Stimulated activated CD4-positive, alpha-beta T cell treated with anti-CD3 and anti-CD28 coated beads, Interleukin-15, amount 100 ng/mL, for 48 hours (primary cell): ENCODE measurements around the gene ZNF777.
"Not testable (repeated sequence)": the region's sequence is repeated elsewhere in the genome, so short reads cannot be mapped to it uniquely, and the experiment has no call there.

Source experiments
- DNase-seq, 2 donors: peaks; one replicate each; pipeline ENCODE4 v3.0.0-alpha.2; 2020; ENCODE audit warnings: low read depth in 2 of 2

The ZNF777 gene

DNA sequence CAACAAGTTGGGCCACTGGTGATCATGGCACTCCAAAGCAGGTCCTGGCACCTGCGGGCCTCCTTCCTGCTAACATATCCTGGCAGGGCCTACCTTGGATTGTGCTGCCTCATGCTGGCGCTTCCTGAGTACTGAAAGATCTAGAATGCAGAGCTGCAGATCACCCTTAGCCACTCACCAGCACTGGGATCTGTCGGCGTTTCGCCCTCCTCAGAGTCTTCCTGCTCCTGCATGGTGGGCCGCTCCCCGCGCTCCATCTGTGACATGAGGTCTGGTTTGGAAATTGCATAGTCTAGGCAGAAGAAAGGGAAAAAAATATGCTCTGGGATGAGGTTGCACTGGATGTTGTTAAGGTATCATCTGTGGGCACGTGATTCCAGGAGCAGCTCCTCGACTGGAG, 10.0 kb downstream of the ZNF777 start:
- no peak for DNase-seq

DNA sequence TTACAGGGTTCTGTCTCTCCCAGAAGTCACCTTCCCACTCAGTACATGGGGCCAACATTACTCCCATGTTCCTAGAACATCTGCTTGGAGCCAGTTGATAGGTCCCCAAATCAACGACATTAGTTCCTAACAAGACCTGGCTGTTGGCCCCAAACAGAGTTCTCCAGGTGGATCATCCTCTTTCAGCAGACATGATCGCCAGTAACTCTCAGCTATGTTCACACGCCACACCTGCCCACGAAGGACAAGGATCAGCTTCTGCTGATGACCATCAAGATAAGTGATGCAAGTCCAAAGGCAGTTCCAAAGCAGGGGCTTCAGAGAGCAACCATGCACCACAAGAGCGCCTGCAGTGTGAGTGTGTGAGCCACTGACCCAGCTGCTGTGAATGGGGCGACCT, 11.0 kb downstream of the ZNF777 start:
- DNase-seq, result no peak

DNA sequence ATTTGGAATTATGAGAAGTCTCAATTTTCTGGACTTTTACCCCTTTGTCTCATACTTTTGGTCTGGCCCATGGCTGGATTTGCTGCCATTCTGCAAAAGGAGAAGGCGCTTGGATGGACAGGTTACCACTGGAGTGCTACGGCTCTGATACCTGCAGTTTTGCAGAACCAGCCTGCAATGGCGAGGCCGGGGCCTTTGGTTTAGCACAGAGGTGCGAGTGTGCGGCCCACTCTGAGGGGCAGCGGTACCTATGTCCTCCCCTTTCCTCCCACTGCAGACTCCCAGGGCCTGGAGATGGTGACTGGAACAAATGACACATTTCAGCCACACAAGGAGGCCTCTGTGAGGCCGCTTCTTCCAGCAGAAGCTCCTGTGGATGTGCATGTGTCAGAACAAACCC, 11.9 kb downstream of the ZNF777 start:
- no peak for DNase-seq

DNA sequence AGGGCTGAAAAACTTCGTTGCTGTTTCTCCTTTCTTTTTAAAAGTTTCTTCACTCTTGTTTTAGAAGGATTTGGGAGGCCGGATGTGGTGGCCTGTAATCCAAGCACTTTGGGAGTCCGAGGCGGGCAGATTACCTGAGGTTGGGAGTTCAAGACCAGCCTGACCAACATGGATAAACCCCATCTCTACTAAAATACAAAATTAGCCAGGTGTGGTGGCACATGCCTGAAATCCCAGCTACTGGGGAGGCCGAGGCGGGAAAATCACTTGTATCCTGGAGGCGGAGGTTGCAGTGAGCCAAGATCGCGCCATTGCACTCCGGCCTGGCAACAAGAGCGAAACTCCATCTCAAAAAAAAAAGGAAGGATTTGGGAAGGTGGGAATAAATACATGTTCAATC, 14.8 kb downstream of the ZNF777 start:
- not testable (repeated sequence) for DNase-seq

DNA sequence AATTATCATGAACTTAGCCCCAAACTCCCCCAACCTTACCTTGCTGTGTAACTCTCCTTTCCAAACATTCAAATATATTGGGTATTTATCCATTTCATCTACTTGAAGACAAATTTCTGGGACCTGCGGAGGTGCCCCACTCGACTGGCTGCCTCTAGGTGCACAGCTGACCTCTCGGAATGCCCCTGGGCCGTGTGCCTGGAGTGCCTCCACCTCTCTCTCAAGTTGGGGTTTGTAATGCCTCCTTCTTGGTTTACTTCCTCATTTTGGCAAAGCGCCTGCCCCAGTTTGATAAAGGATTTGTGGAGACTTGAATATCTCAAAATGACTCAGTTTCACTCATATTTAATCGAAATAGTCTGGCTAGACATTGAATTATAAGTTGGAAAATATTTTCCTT, 16.6 kb downstream of the ZNF777 start:
- no peak for DNase-seq

DNA sequence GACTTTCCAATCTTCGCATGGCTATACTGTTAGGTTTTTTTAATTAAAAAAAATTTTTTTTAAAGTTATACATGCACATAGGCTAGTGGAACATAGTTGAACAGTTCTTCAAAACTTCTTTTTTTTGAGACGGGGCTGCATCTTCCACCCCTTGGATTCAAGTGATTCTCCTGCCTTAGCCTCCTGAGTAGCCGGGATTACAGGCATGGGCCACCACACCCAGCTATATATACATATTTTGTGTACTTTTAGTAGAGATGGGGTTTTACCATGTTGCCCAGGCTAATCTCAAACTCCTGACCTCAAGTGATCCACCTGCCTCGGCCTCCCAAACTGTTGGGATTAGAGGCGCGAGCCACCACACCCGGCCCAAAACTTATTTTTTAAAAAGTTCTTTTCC, 17.3 kb downstream of the ZNF777 start:
- DNase-seq, result no peak

DNA sequence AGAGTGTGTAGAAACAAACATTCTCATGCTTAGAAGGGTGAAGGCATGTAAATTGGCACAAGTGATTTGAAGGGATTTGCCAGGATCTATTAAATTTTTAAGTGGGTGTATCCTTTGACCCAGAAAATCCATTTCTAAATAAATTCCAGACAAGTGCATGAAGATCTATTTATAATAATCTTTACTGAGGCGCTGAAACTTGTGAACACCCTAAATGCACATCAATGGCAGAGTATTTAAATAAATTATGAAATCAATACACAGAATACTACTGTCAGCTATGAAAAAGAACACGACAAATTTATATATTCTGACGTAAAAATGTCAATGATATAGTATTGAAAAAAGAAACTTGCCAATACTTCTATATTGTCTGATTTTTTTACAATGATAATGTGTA, 17.9 kb downstream of the ZNF777 start:
- DNase-seq, result no peak

DNA sequence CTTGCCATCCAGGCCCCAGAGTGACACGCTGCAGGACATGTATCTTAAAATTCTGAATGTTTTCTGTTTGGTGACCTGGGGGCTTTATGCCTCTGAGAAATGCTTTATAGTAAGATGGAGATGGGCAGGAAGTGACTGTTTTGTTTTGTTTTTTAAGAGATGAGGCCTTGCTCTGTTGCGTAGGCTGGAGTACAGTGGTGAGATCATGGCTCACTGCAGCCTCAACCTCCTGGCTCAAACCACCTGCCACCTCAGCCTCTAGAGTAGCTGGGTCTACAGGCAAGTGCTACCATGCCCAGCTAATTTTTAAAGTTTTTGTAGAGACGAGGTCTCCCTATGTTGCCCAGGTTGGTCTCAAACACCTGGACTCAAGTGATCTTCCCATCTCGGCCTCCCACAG, 20.6 kb downstream of the ZNF777 start:
- no peak for DNase-seq

DNA sequence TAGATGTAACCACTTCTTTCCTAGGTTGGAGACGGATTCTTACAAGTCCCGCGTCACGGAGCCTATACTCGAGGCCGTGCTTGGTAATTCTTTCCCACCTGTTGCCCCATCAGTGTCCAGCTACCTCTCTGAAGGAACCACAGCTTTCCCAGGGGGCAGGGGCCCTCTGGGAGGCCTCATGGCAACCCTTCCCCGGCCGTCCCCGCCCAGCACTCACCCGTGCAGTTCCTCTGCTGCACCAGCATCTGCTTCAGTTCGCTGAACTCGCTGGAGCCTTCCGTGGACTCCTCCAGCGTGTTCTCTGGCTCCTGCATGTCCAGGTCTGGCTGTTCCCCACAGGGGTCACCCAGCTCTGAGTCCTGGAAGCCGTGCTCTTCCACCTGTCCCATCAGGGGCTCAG, 24.5 kb downstream of the ZNF777 start:
- no peak for DNase-seq

DNA sequence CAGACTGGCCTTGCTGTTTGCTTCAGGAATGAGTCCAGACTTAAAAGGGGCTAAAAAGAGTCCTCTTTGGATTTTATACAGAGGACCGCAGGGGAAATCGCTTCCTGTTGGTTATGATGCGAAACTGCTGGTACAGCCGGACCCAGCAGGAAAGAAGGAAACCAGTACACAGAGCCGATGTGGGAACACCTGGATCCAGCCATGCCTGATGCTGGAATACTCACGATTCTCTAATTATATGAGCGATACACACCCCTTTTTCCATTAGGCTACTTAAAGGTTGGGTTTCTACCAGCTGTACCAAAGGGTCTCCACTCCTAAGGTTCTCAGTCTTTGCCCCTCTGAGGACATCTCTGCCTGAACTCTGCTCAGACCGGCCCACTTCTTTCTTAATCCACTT, 27.7 kb downstream of the ZNF777 start:
- no peak for DNase-seq

DNA sequence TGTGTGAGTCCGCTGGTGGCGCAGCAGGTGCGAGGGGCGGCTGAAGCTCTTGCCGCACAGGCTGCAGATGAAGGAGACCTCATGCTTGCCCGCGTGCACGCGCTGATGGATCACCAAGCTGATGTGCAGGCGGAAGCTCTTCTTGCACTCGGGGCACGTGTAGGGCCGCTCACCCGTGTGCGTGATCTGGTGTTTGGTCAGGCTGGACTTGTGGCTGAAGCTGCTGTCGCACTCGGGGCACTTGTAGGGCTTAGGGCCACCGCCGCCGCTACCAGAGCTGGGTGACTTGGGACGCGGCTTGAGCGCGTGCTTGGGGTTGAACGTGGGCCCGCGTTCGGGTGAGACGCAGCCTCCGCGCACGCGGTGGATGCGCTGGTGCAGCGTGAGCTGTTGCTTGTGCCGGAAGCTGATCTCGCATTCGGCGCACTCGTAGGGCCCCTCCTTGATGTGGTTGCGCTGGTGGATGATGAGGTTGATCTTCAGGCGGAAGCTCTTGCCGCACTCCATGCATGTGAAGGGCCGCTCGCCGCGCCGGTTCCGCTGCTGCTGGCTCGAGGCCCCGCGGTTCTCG, 28.7 kb downstream of the ZNF777 start:
- DNase-seq, result no peak

DNA sequence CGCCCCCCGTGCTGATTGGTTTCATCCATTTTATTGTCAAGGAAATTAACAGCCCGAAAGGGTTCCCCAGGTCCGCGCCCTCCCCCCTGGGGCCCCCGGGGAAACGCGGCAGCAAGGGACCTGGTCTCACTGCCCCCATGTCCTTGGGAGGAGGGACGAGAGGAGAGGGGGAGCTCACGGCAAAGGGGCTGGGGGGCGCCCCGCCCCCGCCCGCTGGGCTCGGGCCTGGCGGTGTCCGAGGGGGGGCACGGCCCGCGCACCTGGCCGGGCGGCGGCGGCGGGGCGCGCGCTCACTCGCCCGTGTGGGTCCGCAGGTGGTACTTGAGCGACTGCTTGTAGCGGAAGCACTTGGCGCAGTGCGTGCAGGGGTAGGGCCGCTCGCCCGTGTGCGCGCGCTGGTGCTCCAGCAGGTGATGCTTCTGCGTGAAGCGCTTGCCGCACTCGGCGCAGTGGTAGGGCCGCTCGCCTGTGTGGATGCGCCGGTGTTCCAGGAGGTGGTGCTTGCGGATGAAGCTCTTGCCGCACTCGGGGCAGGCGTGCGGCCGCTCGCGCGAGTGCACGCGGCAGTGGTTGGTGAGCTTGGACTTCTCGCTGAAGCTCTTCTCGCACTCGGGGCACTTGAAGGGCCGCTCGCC, 29.3 kb downstream of the ZNF777 start:
- no peak for DNase-seq

DNA sequence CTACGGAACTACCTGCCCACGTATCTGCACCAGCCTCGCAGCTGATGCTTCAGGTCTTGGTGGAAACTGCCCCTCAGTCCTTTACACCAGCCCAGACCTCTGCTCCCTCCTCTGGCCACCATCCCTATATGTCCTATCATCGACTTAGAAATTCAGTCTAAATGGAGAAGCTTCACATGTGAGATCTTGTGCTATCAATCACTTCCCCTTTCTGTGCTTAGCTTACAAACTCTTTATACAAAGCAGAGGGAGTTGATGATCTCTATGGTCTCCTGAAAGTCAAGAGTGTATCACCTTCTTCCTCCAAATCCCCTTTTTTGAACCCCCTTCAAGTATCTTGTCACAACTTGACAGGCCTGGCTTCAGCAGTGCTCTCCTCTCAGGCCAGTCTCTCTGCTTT, 30.7 kb downstream of the ZNF777 start:
- DNase-seq, result no peak

DNA sequence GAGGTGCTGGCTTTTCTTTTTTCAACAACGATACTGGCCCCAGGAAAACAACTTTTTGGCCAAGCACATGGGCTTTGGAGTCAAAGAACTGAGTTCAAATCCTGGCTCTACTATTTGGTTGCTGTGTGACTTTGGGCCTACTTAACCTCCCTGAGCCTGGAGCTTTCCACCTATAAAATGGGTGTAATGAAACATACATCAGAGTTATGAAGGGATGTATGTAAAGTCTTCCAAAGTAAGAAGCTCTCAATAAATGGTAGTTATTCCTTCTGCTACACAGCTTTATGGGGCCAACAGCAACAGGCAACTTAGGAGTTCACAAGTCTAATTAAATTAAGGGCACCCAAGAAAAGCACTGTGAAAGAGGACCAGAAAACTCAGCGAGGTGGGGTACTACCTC, 33.0 kb downstream of the ZNF777 start:
- DNase-seq, result no peak

DNA sequence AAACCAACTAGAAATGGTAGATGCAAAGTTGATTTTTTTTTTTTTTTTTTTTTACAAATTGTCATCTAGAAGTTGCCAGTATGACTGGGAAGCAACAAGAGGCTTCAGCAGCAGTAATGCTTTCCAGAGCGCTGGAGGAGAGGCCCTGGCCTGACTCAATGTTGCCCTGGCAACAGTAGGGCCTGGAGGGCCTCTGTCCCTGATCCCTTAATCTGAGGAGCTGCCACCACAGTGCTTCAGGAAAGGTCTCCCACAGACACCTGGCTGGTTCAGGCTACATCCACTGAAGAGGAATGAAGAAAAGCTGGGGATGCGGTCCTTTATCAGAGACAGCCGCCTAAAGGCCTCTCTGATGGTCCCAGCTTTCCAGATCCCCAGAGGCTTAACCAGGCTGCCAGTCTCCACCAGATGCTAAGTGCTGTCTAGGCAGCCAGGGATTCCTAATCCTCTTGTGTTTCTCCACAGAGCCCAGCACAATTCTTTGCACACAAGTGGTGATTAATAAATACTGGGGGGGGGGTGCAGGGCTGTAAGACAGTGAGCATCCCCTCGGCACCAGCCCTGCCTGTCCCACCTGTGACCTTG, 33.7 kb downstream of the ZNF777 start:
- no peak for DNase-seq

DNA sequence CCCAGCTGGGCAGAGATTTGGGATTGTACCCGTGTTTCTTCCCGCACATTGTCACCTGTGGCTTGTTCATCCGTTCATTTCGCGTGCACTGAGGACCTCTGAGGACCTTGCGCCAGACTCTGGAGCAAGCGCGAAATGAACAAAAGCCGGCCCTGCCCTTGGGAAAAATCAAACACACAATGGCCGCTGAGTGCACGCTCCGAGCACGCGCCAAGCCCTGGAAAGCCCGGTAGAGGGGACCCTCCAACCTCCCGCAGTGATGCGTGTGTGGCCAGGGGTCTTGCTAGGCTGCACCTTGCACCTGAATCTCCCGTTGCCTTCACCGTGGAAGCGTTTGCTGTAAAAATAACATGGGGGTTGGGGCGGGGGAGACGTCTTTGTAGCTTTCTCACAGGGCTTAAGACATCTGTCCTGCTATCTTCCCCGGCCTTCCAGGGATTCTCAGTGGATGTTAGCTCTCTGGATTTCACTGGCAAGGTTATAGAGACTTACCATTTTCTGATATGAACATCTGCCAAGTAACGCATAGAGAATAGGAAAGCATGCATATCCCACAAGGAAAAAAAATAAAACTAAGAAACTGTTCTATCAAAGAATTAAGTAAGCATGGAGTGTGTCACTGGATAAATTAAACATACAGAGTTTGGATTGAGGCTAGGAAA, 37.3 kb downstream of the ZNF777 start:
- DNase-seq, result no peak

DNA sequence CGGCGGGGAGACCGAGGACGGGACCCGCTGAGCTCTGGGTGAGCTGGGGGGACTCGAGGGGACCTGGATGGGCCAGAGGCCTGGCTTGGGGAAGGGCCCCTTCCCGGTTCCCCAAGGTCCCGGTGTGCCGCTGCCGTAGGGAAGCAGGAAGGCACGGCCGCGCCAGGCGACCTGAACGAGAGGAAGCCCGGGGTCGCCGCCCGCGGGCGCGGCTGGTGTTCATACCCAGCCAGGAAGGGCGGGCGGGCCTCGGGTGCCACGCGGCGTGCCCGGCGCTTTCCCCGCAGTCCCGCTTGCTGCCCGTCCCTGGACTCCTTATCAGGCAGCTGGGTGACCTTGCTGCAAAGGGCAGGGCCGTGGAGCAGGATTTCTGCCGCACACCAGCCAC, 38.0 kb downstream of the ZNF777 start:
- peak in 1 of 2 donors; percentile 16 for DNase-seq

DNA sequence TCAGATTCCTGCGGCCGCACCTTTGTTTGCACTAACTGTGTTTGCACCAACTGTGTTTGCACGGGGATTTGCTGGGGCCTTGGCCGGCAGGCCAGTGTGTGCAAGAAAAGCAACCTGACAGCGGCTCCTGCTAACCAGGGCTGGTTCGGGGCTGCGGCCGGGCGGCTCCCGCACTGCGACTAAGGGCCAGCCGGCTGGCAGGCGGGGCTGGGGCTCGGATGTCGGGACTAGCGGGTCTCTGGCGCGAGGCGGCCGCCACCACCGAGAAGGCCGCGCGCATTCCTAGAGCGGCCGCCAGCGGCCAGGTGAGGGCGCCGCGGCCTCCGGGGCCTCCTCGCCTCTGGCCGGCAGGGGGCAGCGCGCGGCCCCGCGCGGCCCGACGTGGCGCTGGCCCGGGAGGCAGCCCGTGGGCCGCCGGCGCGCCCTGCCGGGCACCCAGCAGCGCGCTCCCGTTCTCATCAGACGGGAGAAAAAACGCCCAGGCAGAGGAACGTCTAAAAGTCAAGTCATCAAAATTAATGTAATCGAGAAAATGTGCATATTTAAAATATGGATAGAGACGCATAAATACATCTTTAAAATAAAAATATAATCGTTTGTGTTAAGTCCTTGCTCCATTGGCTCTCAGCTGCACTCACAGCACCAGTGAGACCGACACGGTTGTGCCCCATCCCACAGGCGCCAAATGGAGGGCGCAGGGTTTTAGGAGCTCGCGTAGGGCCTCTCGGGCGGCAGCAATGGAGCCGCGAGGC, 38.5 kb downstream of the ZNF777 start:
- DNase-seq, result peak; percentile 41 to 61

DNA sequence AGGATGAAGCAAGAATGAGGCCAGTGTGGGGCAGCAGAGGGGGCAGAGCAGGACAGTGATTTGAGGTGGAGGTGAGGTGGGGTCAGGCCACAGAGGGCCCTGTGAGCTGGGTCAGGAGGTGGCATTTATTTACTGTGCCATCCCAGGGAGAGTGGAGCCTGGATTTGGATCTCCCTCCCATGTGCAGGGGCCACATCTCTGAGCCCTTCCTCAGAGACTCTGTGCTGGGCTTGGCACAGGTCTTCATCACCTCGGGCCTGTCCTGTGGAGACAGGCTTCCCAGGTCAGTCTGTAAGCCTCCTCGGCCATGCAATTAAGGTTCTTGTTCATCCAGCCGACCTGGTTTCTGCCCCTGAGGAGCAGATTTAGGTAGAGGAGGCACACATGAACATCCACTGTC, 40.9 kb downstream of the ZNF777 start:
- no peak for DNase-seq

DNA sequence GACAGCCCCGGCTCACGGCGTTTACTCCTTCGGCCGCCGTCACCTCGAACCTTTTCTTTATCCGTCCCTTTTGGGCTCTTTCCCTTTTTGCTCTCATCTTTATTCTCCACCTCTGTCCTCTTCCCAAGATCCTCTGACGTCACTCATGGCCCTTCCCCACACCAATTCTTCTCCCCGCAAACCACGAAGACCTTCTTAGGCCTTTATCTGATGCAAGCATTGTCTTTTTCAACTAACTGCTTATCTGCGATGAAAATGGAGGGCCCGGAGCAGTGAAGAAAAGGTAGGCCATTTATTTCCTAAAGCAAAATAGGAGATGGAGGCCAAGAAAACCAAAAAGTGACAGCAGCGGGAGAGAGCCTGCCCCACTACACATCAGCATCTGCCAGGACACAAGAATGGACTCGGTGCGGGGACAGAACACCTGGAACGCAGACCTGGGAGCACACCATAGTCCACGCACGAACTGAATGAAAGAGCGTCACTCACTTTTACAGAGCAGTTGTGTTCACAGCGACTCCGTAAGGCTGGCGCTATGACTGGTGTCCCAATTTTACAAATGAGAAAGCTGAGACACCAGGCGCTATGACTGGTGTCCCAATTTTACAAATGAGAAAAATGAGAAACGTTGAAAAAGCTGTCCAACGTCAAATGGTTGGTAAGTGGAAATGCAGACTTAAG, 45.3 kb downstream of the ZNF777 start:
- DNase-seq, result no peak

DNA sequence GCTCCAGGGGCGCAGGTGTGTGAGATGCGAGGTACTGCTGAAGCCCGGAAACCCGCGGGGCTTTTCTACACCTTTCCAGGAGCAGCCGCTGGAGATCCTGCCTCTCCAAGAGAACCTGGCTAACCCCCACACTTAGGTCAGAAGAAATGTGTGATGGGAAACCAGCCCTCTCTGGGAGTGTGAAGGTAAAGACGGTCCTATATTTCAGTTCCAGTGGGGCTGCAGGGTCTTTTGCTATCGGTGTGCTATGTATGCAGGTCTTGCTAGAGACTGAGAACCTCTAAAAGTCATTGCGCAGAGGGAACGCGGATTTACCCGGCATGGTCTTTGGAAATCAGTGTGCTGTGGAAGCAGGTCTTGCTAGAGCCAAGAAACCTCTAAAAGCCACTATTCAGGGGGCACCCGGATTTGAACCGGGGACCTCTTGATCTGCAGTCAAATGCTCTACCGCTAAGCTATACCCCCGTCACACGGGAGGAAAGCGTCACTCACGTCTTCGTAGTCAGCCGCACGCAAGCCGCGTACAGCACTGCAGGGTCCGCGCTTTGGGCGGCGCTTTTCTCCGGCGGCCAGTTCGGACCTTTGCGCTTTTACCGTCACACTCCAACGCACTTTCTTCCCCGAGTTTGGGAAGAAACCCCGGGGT, 46.0 kb downstream of the ZNF777 start:
- DNase-seq, result peak; percentile 8 to 34
